T1000 (cell line): ENCODE results near the gene KSR2.

ENCODE experiments used
- DNase-seq: peaks from one replicate; lab custom pipeline; 2025; ENCODE audit warnings: mixed read lengths; lab: John Stamatoyannopoulos, UW

KSR2 gene

DNA sequence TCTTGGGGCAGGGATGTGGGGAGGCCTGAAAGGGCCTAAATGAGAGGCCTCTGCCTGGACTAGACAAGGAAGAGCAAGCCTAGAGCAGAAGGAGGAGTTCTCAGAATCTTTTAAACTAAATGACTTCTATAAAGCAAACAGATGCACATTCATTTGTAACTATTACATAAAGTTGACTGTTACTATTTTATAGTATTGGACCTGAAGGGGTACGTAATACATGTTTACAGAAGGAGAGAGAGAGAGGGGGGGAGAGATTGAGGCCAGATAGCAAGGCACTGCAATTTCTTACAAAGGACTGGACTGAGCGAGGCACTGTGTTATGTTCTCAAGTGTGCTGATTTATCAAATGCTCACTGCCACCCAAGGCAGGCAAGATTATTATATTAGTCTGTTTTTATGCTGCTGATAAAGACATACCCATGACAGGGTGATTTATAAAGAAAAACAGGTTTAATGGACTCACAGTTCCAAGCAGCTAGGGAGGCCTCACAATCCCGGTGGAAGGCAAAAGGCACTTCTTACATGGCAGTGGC lies 391.6 kb downstream of the KSR2 start:
- DNase-seq = no peak

DNA sequence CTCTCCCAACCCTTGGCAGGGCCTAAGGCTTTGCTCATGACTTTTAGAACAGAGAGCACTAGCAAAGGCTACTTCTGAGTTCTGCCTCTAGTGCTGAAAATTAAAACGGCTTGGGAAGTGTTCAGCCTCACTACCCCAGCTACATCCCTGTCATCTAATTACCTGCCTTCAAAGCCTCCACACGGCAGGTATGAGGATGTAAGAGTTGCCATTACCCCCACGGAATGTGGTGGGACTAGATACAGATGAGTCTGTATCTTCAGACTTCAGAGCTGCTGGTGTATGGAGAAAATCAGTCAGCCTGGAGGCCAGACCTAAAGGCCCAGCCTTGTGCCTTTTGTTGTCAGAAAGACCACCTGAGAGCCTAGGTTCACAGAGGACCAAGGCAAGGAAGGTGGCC lies 392.7 kb downstream of the KSR2 start:
- DNase-seq = no peak

GRCh38 chr12:117574655-117575054 lies 394.1 kb downstream of the KSR2 start:
- no peak for DNase-seq

DNA sequence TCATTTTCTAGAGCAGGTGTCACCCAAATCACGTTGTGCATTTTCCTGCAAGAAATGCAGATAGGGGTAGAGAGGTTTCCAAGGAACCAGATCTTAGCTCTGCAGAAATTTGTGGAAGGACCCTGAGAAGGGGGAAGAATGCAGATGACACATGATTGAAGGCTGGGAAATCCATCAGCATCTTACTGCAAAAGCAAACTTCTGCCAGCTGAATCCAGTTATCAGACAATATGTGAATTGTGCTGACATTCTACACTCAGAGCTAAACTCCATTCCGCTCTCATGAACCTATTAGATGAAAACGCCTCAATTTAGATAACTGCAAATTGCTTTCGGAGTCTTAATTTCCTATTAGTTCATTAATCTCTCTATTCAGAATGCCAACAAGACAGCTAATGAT lies 396.0 kb downstream of the KSR2 start:
- DNase-seq = no peak

DNA sequence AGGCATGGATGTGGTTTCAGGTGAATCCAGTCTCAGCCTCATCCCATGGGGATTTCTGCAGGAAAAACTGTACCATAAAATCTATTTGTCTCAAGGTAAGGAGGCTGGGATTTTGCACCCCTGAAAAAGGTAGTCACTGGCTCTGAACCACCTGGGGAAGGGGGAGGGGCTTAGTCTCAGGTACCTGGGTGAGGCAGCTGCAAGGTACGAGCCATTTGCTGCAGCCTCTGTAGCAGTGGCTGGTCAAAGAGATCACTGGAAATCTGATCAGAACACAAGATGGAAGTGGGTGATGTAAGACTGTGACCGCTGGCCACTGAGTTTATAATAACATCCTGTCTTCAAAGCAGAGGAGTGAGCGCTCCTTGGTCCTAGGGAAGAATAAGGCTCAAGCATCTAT lies 397.5 kb downstream of the KSR2 start:
- DNase-seq = no peak

- DNase-seq = no peak
Observed at GRCh38 chr12:117570608-117571007, 398.2 kb downstream of the KSR2 start.

- no peak for DNase-seq
Observed at GRCh38 chr12:117567644-117568216, 401.1 kb downstream of the KSR2 start.

DNA sequence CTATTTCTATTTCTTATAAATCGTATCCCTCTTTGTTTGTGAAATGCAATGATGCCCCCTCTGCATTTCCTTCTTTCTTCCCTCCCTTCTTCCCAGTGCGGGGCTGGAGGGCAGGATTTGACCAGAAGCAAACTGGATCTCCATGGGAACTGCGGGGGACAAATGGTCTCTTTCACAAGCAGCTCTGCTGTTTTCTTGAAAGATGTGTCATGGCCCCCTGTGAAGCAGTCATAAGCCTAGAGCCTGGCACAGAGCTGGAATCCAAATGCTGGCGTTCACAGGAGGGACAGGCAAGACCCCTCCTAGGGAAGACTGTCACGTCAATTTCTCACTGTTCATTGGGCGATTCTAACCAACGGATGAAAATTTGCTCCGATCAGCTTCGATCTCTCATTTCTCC lies 403.9 kb downstream of the KSR2 start:
- no peak for DNase-seq

- DNase-seq = no peak
Observed at GRCh38 chr12:117563706-117564105, 405.1 kb downstream of the KSR2 start.

- DNase-seq = no peak
Observed at GRCh38 chr12:117563007-117563406, 405.8 kb downstream of the KSR2 start.

- no peak for DNase-seq
Observed at GRCh38 chr12:117561990-117562389, 406.8 kb downstream of the KSR2 start.

DNA sequence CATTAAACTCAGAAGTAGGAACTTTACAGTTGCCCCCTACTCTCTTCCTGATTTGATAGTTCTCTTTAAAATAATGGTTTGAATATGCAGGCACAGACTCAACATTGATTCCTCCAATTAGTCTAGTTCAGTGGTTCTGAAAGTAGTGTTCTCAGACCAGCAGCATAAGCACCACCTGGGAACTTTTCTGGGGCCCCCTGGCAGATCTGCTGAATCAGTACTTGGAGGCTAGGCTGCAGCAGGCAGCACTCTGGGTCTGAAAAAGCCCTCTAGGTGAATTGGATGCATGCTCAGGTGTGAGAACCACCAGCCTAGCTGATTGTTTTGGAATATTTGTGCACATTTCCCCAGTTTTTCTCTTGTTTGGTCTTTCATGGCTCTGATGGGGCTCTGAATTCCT lies 408.8 kb downstream of the KSR2 start:
- DNase-seq = no peak

- DNase-seq = no peak
Observed at GRCh38 chr12:117555889-117556288, 412.9 kb downstream of the KSR2 start.

DNA sequence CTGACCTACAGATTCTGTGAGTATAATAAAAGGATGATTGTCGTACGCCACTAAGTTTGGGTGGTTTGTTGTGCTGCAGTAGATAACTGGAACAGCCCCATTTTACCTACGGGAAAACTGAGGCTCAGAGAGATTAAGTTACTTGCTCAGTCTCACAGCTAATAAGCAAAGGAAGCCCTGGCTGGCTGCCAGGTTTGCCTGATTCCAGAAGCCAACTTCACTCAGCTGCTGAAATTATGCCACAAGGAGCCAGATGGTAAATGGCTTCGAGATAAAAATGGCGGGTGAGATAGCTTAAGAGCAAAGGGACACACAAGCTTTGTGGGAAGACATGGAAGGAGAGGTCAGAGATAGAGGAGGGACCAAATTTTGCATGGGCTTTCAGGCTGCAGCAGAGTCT lies 415.8 kb downstream of the KSR2 start:
- DNase-seq = no peak

DNA sequence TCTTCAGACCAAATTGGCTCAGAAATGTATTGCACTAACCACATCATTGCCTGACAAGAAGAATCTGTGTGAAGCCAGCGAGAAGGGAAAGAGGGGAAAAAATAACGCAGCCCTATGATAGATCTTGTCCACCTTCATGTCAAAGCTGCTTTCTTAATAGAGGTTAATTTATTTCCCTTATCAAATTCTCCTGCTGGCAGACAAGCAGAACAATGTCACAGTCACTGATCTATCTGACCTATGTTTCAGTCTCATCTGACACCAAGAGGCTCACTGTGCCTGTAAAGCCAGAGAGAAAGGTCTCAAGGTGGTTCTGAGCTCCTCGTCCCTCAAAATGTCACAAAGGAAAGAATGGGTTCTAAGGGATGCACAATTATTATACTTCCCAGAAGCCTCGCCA lies 417.1 kb downstream of the KSR2 start:
- no peak for DNase-seq

- no peak for DNase-seq
Observed at GRCh38 chr12:117547209-117547608, 421.6 kb downstream of the KSR2 start.

DNA sequence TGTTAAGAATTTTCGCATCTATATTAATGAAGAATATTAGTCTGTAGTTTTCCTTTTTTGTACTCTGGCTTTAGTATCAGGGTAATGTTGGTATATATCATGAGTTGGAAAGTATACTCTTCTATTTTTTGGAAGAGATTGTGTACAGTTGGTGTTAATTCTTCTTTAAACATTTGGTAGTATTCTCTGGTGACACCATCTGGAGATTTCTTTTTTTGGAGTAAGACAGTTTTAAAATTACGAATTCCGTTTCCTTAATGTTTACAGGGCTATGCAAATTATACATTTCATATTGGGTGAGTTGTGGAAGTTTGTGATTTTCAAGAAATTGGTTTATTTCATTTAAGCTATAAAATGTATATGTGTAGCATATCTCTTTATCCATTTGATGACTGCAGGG lies 423.6 kb downstream of the KSR2 start:
- DNase-seq = no peak

DNA sequence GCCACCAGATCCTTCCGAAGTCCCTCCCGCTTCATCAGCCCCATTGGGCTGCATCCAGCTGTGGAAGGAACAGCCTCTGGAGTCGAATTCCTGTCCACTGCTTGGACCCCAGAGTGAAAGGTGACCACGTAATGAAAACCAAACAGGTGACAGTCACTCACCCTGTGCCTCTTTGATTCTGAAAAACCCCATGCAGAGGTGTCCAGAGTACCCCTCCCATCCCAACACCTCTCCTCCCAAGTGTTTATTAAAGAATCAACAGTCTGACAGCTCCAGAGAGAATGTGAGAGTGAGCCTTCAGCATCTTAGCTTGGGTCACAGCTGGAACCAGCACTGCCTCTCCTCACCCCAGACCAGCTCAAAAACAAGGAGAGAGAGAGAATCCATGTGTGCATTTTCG lies 428.8 kb downstream of the KSR2 start:
- no peak for DNase-seq

DNA sequence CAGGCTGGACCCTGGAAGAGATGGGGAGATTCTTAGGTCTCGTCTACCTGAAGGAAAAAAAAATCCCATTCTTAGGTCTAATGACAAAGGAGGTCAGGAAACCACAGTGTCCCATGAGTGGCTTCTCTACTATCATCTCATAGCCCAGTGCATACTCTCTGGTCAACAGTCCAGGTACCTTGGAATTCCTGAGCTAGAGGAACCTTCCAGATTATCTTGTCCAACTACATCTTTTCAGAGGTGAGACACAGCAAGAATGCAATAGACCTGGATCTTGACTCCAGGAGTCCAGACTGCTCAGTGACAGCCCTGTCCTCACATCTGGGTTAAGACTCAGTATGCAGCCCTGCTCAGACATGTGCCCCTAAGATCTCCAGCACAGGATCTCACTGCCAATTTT lies 429.9 kb downstream of the KSR2 start:
- no peak for DNase-seq

- DNase-seq = no peak
Observed at GRCh38 chr12:117538032-117538690, 430.6 kb downstream of the KSR2 start.

- DNase-seq = no peak
Observed at GRCh38 chr12:117533687-117534086, 435.1 kb downstream of the KSR2 start.

DNA sequence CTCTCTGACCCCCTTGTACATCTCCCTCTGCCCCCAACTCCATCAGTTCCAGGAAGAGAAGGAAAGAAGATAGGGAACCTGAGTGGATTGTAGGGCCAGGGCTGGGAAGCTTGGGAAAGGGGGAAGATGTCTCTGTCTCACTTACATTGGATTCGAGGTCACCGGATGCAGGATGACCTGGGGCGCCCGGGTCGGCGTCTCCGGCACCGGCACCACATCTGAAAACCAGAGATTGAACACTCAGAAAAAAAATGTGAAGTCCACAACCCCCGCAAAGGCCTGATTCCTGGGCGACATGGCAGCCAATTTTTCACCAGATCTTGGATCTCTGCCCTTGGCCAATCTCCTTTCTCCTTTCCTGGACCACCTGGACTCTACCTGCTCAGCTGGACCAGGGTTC lies 438.0 kb downstream of the KSR2 start:
- DNase-seq = no peak

GRCh38 chr12:117528538-117528937 lies 440.3 kb downstream of the KSR2 start:
- DNase-seq = no peak

GRCh38 chr12:117527479-117527855 lies 441.3 kb downstream of the KSR2 start:
- no peak for DNase-seq
